H9 (cell line): ENCODE measurements around the gene SLC48A1. TPM values are rescaled to one million over a fixed set of nuclear protein-coding genes. Genes with fewer than 3 reads are reported as not detected.

ENCODE experiments used
- DNase-seq: peaks from one replicate; pipeline ENCODE4 v3.0.0-alpha.2; 2017
- H2AFZ ChIP-seq: one replicate; pipeline ENCODE4 v1.6.1; 2013; ENCODE audit warnings: mild to moderate bottlenecking, low read length, control low read depth, moderate library complexity
- H2AK5ac ChIP-seq: 2 replicates; pipeline ENCODE4 v1.6.1; 2013; ENCODE audit warnings: low read length, control low read depth, mixed read lengths; ENCODE audit not compliant: insufficient read length
- H2BK120ac ChIP-seq: one replicate; pipeline ENCODE4 v1.6.1; 2013; ENCODE audit warnings: low read depth, mild to moderate bottlenecking, low read length, control low read depth, inconsistent platforms; ENCODE audit not compliant: poor library complexity, severe bottlenecking
- H2BK12ac ChIP-seq: 2 replicates; pipeline ENCODE4 v1.6.1; 2013; ENCODE audit warnings: low read length, control low read depth, mixed read lengths, low read depth; ENCODE audit not compliant: insufficient read length
- H2BK15ac ChIP-seq: 2 replicates; pipeline ENCODE4 v1.6.1; 2013; ENCODE audit warnings: low read depth, low read length, control low read depth
- H2BK20ac ChIP-seq: one replicate; pipeline ENCODE4 v1.6.1; 2013; ENCODE audit warnings: low read depth, mild to moderate bottlenecking, low read length, control low read depth, inconsistent platforms; ENCODE audit not compliant: poor library complexity, severe bottlenecking
- H2BK5ac ChIP-seq: 2 replicates; pipeline ENCODE4 v1.6.1; 2013; ENCODE audit warnings: low read length, control low read depth, mixed read lengths; ENCODE audit not compliant: insufficient read length
- H3K14ac ChIP-seq: 2 replicates; pipeline ENCODE4 v1.6.1; 2013; ENCODE audit warnings: low read length, control low read depth; ENCODE audit not compliant: insufficient read depth
- H3K18ac ChIP-seq: 2 replicates; pipeline ENCODE4 v1.6.1; 2013; ENCODE audit warnings: low read depth, mild to moderate bottlenecking, mixed read lengths, low read length, control low read depth; ENCODE audit not compliant: insufficient read length
- H3K23ac ChIP-seq: 2 replicates; pipeline ENCODE4 v1.6.1; 2013; ENCODE audit warnings: low read length, control low read depth, mixed read lengths, low read depth; ENCODE audit not compliant: insufficient read length
- H3K23me2 ChIP-seq: 2 replicates; pipeline ENCODE4 v1.6.1; 2013; ENCODE audit warnings: low read depth, mild to moderate bottlenecking, mixed read lengths, low read length, control low read depth; ENCODE audit not compliant: insufficient read length, poor library complexity, severe bottlenecking
- H3K27ac ChIP-seq: 2 replicates; pipeline ENCODE4 v1.5.1; 2013; ENCODE audit warnings: low read length, control low read depth, mixed read lengths, low read depth; ENCODE audit not compliant: insufficient read length
- H3K27me3 ChIP-seq: 2 replicates; pipeline ENCODE4 v1.6.1; 2013; ENCODE audit warnings: low read length, control low read depth, inconsistent platforms; ENCODE audit not compliant: insufficient read depth
- H3K4ac ChIP-seq: 2 replicates; pipeline ENCODE4 v1.6.1; 2013; ENCODE audit warnings: low read depth, mild to moderate bottlenecking, control low read depth, inconsistent platforms, low read length, moderate library complexity
- H3K4me1 ChIP-seq: 2 replicates; pipeline ENCODE4 v1.6.1; 2013; ENCODE audit warnings: low read length, control low read depth, inconsistent platforms; ENCODE audit not compliant: insufficient read depth
- H3K4me2 ChIP-seq: 2 replicates; pipeline ENCODE4 v1.6.1; 2013; ENCODE audit warnings: low read length, control low read depth, mixed read lengths; ENCODE audit not compliant: insufficient read length, insufficient read depth
- H3K56ac ChIP-seq: 2 replicates; pipeline ENCODE4 v1.6.1; 2013; ENCODE audit warnings: low read depth, mild to moderate bottlenecking, mixed read lengths, low read length, control low read depth; ENCODE audit not compliant: insufficient read length
- H3K79me1 ChIP-seq: 2 replicates; pipeline ENCODE4 v1.6.1; 2013; ENCODE audit warnings: low read depth, mild to moderate bottlenecking, moderate library complexity, low read length, control low read depth, inconsistent platforms; ENCODE audit not compliant: insufficient read depth, poor library complexity, severe bottlenecking
- H3K79me2 ChIP-seq: 2 replicates; pipeline ENCODE4 v1.6.1; 2013; ENCODE audit warnings: low read length, control low read depth, inconsistent platforms; ENCODE audit not compliant: insufficient read depth
- H3K9ac ChIP-seq: 2 replicates; pipeline ENCODE4 v1.6.1; 2013; ENCODE audit warnings: low read length, control low read depth, mixed read lengths; ENCODE audit not compliant: insufficient read length; ENCODE audit errors: extremely low read depth
- H3K9me3 ChIP-seq: one replicate; pipeline ENCODE4 v1.6.1; 2013; ENCODE audit warnings: low read depth, low read length, inconsistent platforms; ENCODE audit not compliant: control insufficient read depth
- H3T11ph ChIP-seq: one replicate; pipeline ENCODE4 v1.6.1; 2013; ENCODE audit warnings: mild to moderate bottlenecking, low read length, control low read depth, inconsistent platforms
- H4K20me1 ChIP-seq: one replicate; pipeline ENCODE4 v1.6.1; 2013; ENCODE audit not compliant: control insufficient read depth, insufficient read length, insufficient read depth
- H4K5ac ChIP-seq: 2 replicates; pipeline ENCODE4 v1.6.1; 2013; ENCODE audit warnings: low read depth, mild to moderate bottlenecking, mixed read lengths, low read length, control low read depth; ENCODE audit not compliant: insufficient read length
- H4K8ac ChIP-seq: replicated peaks from 2 replicates; pipeline ENCODE4 v1.6.1; 2013; ENCODE audit warnings: low read length, control low read depth, mixed read lengths, low read depth; ENCODE audit not compliant: insufficient read length
- H4K91ac ChIP-seq: 2 replicates; pipeline ENCODE4 v1.6.1; 2013; ENCODE audit warnings: low read depth, mild to moderate bottlenecking, moderate library complexity, mixed read lengths, low read length, control low read depth; ENCODE audit not compliant: insufficient read length
- H3K27ac Mint-ChIP-seq, 3 experiments: 2 replicates in 2 of 3; 3 replicates in 1 of 3; pipeline ENCODE4 v1.8.0; 2020 to 2021; ENCODE audit warnings: mixed read lengths in 3 of 3, mild to moderate bottlenecking in 1 of 3, moderate library complexity in 1 of 3
- H3K27me3 Mint-ChIP-seq: 2 replicates; pipeline ENCODE4 v1.8.0; 2021; ENCODE audit warnings: low read depth, mild to moderate bottlenecking, moderate library complexity, mixed read lengths
- H3K36me3 Mint-ChIP-seq, 3 experiments: 2 replicates in 2 of 3; 3 replicates in 1 of 3; pipeline ENCODE4 v1.8.0; 2020 to 2021; ENCODE audit warnings: low read depth in 3 of 3, mixed read lengths in 3 of 3; ENCODE audit not compliant: insufficient read depth in 1 of 3
- H3K4me1 Mint-ChIP-seq, 2 experiments: 2 replicates each; pipeline ENCODE4 v1.8.0; 2020; ENCODE audit warnings: mixed read lengths in 2 of 2
- H3K4me3 Mint-ChIP-seq, 2 experiments: 2 replicates in 1 of 2; 3 replicates in 1 of 2; pipeline ENCODE4 v1.8.0; 2020 to 2021; ENCODE audit warnings: mild to moderate bottlenecking in 2 of 2, mixed read lengths in 2 of 2, moderate library complexity in 1 of 2
- H3K9me3 Mint-ChIP-seq, 2 experiments: 2 replicates in 1 of 2; 3 replicates in 1 of 2; pipeline ENCODE4 v1.8.0; 2020; ENCODE audit warnings: mild to moderate bottlenecking in 2 of 2, mixed read lengths in 2 of 2, moderate library complexity in 1 of 2
- WGBS: extraction: QIAGEN DNeasy Blood & Tissue Kit; methylation state at CpG from one replicate; pipeline ENCODE4 v1.1.7; 2013; ENCODE audit warnings: missing lambda C conversion rate, low lambda C conversion rate, mixed read lengths; ENCODE audit not compliant: insufficient read length; ENCODE audit errors: extremely low coverage; 5-methylcytosine and 5-hydroxymethylcytosine counted together
- total RNA-seq: library from RNA; stranded (reverse); gene quantifications from 2 replicates; pipeline ENCODE4 v1.2.1, GENCODE V29; 2021
- TF ChIP-seq, protein P1 (sequence below): fragments of 200-600 bp; sonication (generic); conservative IDR thresholded peaks from 3 replicates; pipeline ENCODE4 v1.8.0; 2021; ENCODE audit warnings: antibody characterized with exemption, mild to moderate bottlenecking

SLC48A1 gene
- total RNA-seq, 1 experiment from 2014 or later, result 10.6 TPM

DNA sequence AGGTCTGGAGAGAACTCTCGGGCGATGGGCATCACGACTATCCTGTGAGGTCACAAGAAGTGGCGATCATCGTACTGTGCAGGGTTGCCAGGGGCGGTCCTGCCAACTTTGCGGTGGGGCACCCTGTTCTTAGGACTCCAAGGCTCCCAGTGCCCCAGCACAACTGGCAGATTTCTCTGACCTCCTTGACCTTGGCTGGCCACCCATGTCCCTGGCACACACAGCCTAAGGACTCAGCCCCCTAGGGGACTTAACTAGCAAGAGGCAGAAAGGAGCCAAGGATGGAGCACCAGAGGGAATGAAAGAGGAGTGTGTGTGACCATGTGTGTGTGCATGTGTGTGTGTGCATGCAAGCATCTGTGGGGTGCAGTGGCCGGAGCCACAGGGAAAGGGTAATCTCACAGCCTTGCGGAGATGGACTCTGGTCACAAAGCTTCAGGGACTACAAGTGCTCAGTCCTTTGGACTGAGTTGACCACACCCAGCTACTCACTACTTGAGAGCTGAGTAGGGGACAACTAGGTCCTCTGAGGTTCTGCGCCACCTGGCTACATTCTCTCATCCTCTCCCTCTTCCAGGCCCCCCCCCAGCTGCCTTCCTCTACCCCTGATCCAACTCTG lies 13.7 kb downstream of the SLC48A1 start:
- Histone ChIP-seq H3K18ac (no peak overlapping the region), H3K79me2 (no peaks in the 10 kb centered on the region), H2BK20ac (no peak overlapping the region), H2BK12ac (no peak overlapping the region), H3K56ac (no peak overlapping the region), H3K4me1 (no peaks in the 10 kb centered on the region), H4K8ac (no peak overlapping the region), H3K4me2 (no peak overlapping the region), H4K91ac (no peak overlapping the region), H3K27ac (no peak overlapping the region), H3K23me2 (no peaks in the 10 kb centered on the region), H2BK120ac (no peak overlapping the region), H3K79me1 (no peaks in the 10 kb centered on the region), H2AFZ (no peak overlapping the region), H2BK15ac (no peak overlapping the region), H3K14ac (no peak overlapping the region), H3K4ac (no peak overlapping the region), H2BK5ac (no peak overlapping the region), H3K9me3 (no peaks in the 10 kb centered on the region), H2AK5ac (no peak overlapping the region), H3T11ph (no peak overlapping the region), H3K27me3 (no peaks in the 10 kb centered on the region), H4K5ac (no peak overlapping the region), H4K20me1 (no peaks in the 10 kb centered on the region), H3K9ac (no peak overlapping the region), H3K23ac (no peak overlapping the region)
- no peak for DNase-seq
- Mint-ChIP-seq H3K4me1 (no peaks in the 10 kb centered on the region), H3K27ac (no peak overlapping the region), H3K27me3 (no peaks in the 10 kb centered on the region), H3K9me3 (no peaks in the 10 kb centered on the region), H3K36me3 (peaks cover 38 to 81% (median 71%) of the 10 kb centered on the region in 3 experiments; a peak in 6 of 7 replicates), H3K4me3 (no peak overlapping the region)
- WGBS, result no CpG with 5 or more reads among the region's 10 CpGs
- TF ChIP-seq, protein P1, sequence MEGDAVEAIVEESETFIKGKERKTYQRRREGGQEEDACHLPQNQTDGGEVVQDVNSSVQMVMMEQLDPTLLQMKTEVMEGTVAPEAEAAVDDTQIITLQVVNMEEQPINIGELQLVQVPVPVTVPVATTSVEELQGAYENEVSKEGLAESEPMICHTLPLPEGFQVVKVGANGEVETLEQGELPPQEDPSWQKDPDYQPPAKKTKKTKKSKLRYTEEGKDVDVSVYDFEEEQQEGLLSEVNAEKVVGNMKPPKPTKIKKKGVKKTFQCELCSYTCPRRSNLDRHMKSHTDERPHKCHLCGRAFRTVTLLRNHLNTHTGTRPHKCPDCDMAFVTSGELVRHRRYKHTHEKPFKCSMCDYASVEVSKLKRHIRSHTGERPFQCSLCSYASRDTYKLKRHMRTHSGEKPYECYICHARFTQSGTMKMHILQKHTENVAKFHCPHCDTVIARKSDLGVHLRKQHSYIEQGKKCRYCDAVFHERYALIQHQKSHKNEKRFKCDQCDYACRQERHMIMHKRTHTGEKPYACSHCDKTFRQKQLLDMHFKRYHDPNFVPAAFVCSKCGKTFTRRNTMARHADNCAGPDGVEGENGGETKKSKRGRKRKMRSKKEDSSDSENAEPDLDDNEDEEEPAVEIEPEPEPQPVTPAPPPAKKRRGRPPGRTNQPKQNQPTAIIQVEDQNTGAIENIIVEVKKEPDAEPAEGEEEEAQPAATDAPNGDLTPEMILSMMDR, result no peak
